B cell (primary cell): ENCODE measurements around the gene NOS2. TPM values are rescaled to one million over a fixed set of nuclear protein-coding genes. Genes with fewer than 3 reads are reported as not detected.
"Not testable (repeated sequence)": the region's sequence is repeated elsewhere in the genome, so short reads cannot be mapped to it uniquely, and the experiment has no call there.

ENCODE experiments used
- ATAC-seq: fragments of 200-7000 bp; cut with Tn5 transposase; one replicate; pipeline ENCODE4 v1.10.0; 2021; ENCODE audit warnings: low read depth, mild to moderate bottlenecking, moderate number of reproducible peaks, moderate library complexity
- CTCF ChIA-PET: fragments of 350-600 bp; sonication (Branson Sonifier 250); formaldehyde crosslinking; loops from one replicate; lab custom pipeline; 2021; ENCODE audit warnings: antibody characterized with exemption, inconsistent platforms; lab: Charles Lee
- POLR2A ChIA-PET: fragments of 350-600 bp; sonication (Branson Sonifier 250); formaldehyde crosslinking; loops from one replicate; lab custom pipeline; 2021; ENCODE audit warnings: antibody characterized with exemption; lab: Charles Lee
- DNase-seq: peaks from one replicate; pipeline ENCODE4 v3.0.0; 2013
- H2AFZ ChIP-seq: 2 replicates; pipeline ENCODE4 v1.6.1; 2012; ENCODE audit warnings: mild to moderate bottlenecking, low read depth, low read length; ENCODE audit not compliant: insufficient read depth, poor library complexity, severe bottlenecking
- H3K27ac ChIP-seq, 2 donors: 1 replicate in 1 of 2; 2 replicates in 1 of 2; pipeline ENCODE4 v1.5.1; 2012 to 2013; ENCODE audit warnings: low read length in 2 of 2, mild to moderate bottlenecking in 2 of 2, moderate library complexity in 1 of 2
- H3K27me3 ChIP-seq, 4 experiments: fragments of 200-600 bp in 1 of 4; sonication (generic) in 1 of 4; replicated peaks in 1 of 4; 1 replicate in 2 of 4; 2 replicates in 2 of 4; pipeline versions ENCODE4 v1.6.1 to v1.7.0; 2013 to 2016; ENCODE audit warnings: low read length in 3 of 4, mild to moderate bottlenecking in 2 of 4, mixed read lengths in 1 of 4, moderate library complexity in 1 of 4; ENCODE audit not compliant: insufficient read depth in 4 of 4, control insufficient read depth in 3 of 4; ENCODE audit errors: control extremely low read depth in 1 of 4
- H3K36me3 ChIP-seq, 2 experiments: replicated peaks in 1 of 2; 1 replicate in 1 of 2; 2 replicates in 1 of 2; pipeline versions ENCODE4 v1.6.1 to v1.7.1; 2013; ENCODE audit warnings: low read length in 1 of 2; ENCODE audit not compliant: insufficient read depth in 2 of 2, control insufficient read depth in 1 of 2; ENCODE audit errors: control extremely low read depth in 1 of 2, extremely low read depth in 1 of 2
- H3K4me1 ChIP-seq, 2 donors: fragments of 200-600 bp in 1 of 2; sonication (generic) in 1 of 2; 1 replicate in 1 of 2; 2 replicates in 1 of 2; pipeline versions ENCODE4 v1.5.1 to v1.6.1; 2013 to 2017; ENCODE audit warnings: low read length in 2 of 2; ENCODE audit not compliant: control insufficient read depth in 2 of 2, insufficient read depth in 2 of 2
- H3K4me2 ChIP-seq: replicated peaks from 2 replicates; pipeline ENCODE3; 2012; ENCODE audit warnings: mild to moderate bottlenecking, low read depth, low read length; ENCODE audit not compliant: poor library complexity, severe bottlenecking
- H3K4me3 ChIP-seq, 5 experiments: fragments of 200-600 bp in 1 of 5; sonication (generic) in 1 of 5; 1 replicate in 3 of 5; 2 replicates in 2 of 5; pipeline versions ENCODE4 v1.5.1 to v1.7.0; 2011 to 2016; ENCODE audit warnings: low read length in 4 of 5, mild to moderate bottlenecking in 4 of 5, low read depth in 2 of 5, control low read depth in 1 of 5, moderate library complexity in 1 of 5; ENCODE audit not compliant: insufficient read depth in 1 of 5; ENCODE audit errors: control extremely low read depth in 1 of 5, extremely low read depth in 1 of 5
- H3K79me2 ChIP-seq: fragments of 200-600 bp; sonication (generic); one replicate; pipeline ENCODE4 v1.6.0; 2016; ENCODE audit warnings: low read length; ENCODE audit not compliant: control insufficient read depth, insufficient read depth
- H3K9ac ChIP-seq: fragments of 200-600 bp; sonication (generic); 2 replicates; pipeline ENCODE4 v1.6.1; 2017; ENCODE audit warnings: mild to moderate bottlenecking, low read length, moderate library complexity
- H3K9me3 ChIP-seq, 3 donors: one replicate each; pipeline versions ENCODE4 v1.6.1 to v1.7.1; 2013; ENCODE audit warnings: low read length in 2 of 3; ENCODE audit not compliant: control insufficient read depth in 2 of 3, insufficient read depth in 1 of 3; ENCODE audit errors: control extremely low read depth in 1 of 3
- H4K20me1 ChIP-seq: 2 replicates; pipeline ENCODE4 v1.6.0; 2012; ENCODE audit warnings: mild to moderate bottlenecking, low read length; ENCODE audit not compliant: insufficient read depth, control insufficient read depth, poor library complexity, severe bottlenecking
- H3K27ac Mint-ChIP-seq: one replicate; pipeline ENCODE4 v1.8.0; 2021; ENCODE audit warnings: mixed read lengths
- H3K27me3 Mint-ChIP-seq: one replicate; pipeline ENCODE4 v1.8.0; 2021; ENCODE audit warnings: mixed read lengths
- H3K4me1 Mint-ChIP-seq: one replicate; pipeline ENCODE4 v1.8.0; 2021; ENCODE audit warnings: mixed read lengths
- H3K4me3 Mint-ChIP-seq: one replicate; pipeline ENCODE4 v1.8.0; 2021; ENCODE audit warnings: mixed read lengths
- H3K9me3 Mint-ChIP-seq: one replicate; pipeline ENCODE4 v1.8.0; 2022; ENCODE audit warnings: mixed read lengths; ENCODE audit not compliant: insufficient read depth
- CTCF ChIP-seq: fragments of 200-600 bp; IDR thresholded peaks from one replicate; pipeline ENCODE4 v1.8.0; 2022; ENCODE audit warnings: antibody characterized with exemption, mild to moderate bottlenecking
- EZH2 ChIP-seq: IDR thresholded peaks from 2 replicates; pipeline ENCODE4 v1.6.1; 2012; ENCODE audit warnings: borderline replicate concordance, low read depth, mild to moderate bottlenecking, moderate library complexity, low read length; ENCODE audit not compliant: insufficient read depth, poor library complexity, severe bottlenecking
- WGBS: methylation state at CpG from one replicate; pipeline ENCODE4 v1.1.5; 2013; ENCODE audit warnings: missing lambda C conversion rate; ENCODE audit not compliant: insufficient coverage; 5-methylcytosine and 5-hydroxymethylcytosine counted together
- intact Hi-C: fragments of 100-400 bp; cut with micrococcal nuclease; formaldehyde crosslinking; loops from one replicate; pipeline ENCODE4 v1.10.0; 2022
- polyA plus RNA-seq: library from polyadenylated mRNA; depleted of rRNA; stranded (reverse); fragments of >200 nt; gene quantifications from 2 replicates; pipeline ENCODE4 v1.2.3, GENCODE V29; 2012
- total RNA-seq, 2 donors: library from RNA; stranded (reverse); fragments of 120-200 nt in 1 of 2; gene quantifications; 1 replicate in 1 of 2; 2 replicates in 1 of 2; pipeline versions ENCODE4 v1.2.3 to v1.2.4, GENCODE V29; 2013 to 2022

The NOS2 gene
- total and polyA plus RNA-seq, 2 donors (not counting 1 experiment from before 2014, with no cell fraction given): 0.12 TPM

GRCh38 chr17:27747462-27748359 is 52.6 kb downstream of the NOS2 start:
- H3K9me3 Mint-ChIP-seq: no peaks in the 10 kb centered on the region
- H4K20me1 ChIP-seq: no peaks in the 10 kb centered on the region
- H3K4me1 ChIP-seq: no peaks in the 10 kb centered on the region
- H3K4me2 ChIP-seq: no peak overlapping the region
- no peak for DNase-seq
- H3K9ac ChIP-seq: no peak overlapping the region
- TF ChIP-seq CTCF (no peak), EZH2 (no peak)
- no peaks in the 10 kb centered on the region for H3K27me3 ChIP-seq
- no peaks in the 10 kb centered on the region for H3K9me3 ChIP-seq
- no peak overlapping the region for H3K4me3 ChIP-seq
- H3K27ac Mint-ChIP-seq: no peak overlapping the region
- H3K4me3 Mint-ChIP-seq: no peak overlapping the region
- H3K36me3 ChIP-seq: no peaks in the 10 kb centered on the region
- intact Hi-C loops: no loop called here
- H2AFZ ChIP-seq: no peak overlapping the region
- no peaks in the 10 kb centered on the region for H3K79me2 ChIP-seq
- H3K27me3 Mint-ChIP-seq: no peaks in the 10 kb centered on the region
- POLR2A ChIA-PET: no interaction called here
- peaks cover 2% of the 10 kb centered on the region for H3K4me1 Mint-ChIP-seq
- WGBS: 82% methylated on average over 11 of the region's 13 CpGs
- no peak overlapping the region for H3K27ac ChIP-seq
- ATAC-seq: no peak
- CTCF ChIA-PET: interaction anchor here (0.9 to 1.1 kb wide), 2 partner anchors 9 to 133 kb away, joined by 3 to 4 read pairs; no protein-coding TSS in a partner anchor

DNA sequence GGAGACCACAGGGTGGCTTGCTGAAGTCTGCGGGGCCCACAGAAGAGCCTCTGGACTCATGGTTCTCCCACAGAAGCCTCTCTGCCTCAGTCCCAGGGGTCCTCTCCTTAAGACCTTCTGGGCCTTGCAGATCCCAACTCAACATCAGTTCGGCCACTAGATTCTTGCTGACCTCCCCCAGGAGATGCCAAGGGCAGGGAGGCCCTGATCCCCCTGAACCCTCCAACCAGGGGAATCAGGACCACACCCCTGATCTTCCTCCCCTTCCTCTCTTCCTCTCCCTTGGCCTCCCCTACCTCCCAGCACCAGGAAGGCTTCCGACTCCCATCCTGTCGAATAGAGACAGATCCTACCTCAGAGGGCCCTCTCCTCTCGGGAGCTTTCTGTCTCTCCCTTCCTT is 53.4 kb downstream of the NOS2 start:
- intact Hi-C loops: no loop called here
- Mint-ChIP-seq H3K4me3 (no peak overlapping the region), H3K27me3 (no peaks in the 10 kb centered on the region), H3K9me3 (no peaks in the 10 kb centered on the region), H3K4me1 (peaks cover 2% of the 10 kb centered on the region), H3K27ac (no peak overlapping the region)
- Histone ChIP-seq H3K27ac (no peak overlapping the region), H2AFZ (no peak overlapping the region), H3K4me3 (no peak overlapping the region), H4K20me1 (no peaks in the 10 kb centered on the region), H3K36me3 (no peaks in the 10 kb centered on the region), H3K4me2 (no peak overlapping the region), H3K9me3 (no peaks in the 10 kb centered on the region), H3K27me3 (no peaks in the 10 kb centered on the region), H3K4me1 (no peaks in the 10 kb centered on the region), H3K79me2 (no peaks in the 10 kb centered on the region), H3K9ac (no peak overlapping the region)
- POLR2A ChIA-PET: no interaction called here
- CTCF ChIA-PET: no interaction called here
- DNase-seq (no peak), ATAC-seq (no peak)
- TF ChIP-seq CTCF (no peak), EZH2 (no peak)
- 91% methylated on average over 4 of the region's 5 CpGs for WGBS

DNA sequence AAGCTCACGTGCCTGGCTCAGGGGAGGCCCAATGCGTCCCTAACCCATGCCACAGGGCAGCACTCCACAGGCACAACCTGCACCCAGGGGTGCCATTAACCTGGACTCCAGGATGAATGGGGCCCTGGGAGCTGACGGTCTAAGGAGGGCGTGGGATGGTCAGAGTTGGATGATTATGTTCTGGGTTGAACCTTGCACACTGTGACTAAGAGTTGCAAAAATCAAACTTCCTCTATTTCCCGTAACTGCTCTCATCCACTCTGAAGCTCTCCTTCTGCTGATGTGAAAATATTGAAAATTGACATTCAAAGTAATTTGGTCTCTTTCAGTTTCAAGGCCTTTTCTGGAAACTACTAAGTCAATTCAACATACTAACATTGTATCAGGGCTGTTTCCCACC is 54.0 kb downstream of the NOS2 start:
- H3K27me3 ChIP-seq, H3K4me1 Mint-ChIP-seq, H3K4me2 ChIP-seq, CTCF ChIA-PET, H3K9me3 ChIP-seq, H2AFZ ChIP-seq, H3K4me1 ChIP-seq, H3K4me3 Mint-ChIP-seq, H4K20me1 ChIP-seq, ATAC-seq, H3K9me3 Mint-ChIP-seq, intact Hi-C loops, DNase-seq, H3K79me2 ChIP-seq, H3K27me3 Mint-ChIP-seq, H3K9ac ChIP-seq, H3K27ac Mint-ChIP-seq, H3K36me3 ChIP-seq, H3K4me3 ChIP-seq, POLR2A ChIA-PET, H3K27ac ChIP-seq: not testable (repeated sequence)
- no CpG with 5 or more reads among the region's 5 CpGs for WGBS
